GM18502 (cell line): ENCODE measurements around the gene HOXB7.

Experiments
- ATAC-seq: cut with Tn5 transposase; IDR thresholded peaks from one replicate; pipeline ENCODE4 v1.9.1; 2021; ENCODE audit warnings: mild to moderate bottlenecking; ENCODE audit not compliant: unreplicated experiment, poor library complexity

The HOXB7 gene

DNA sequence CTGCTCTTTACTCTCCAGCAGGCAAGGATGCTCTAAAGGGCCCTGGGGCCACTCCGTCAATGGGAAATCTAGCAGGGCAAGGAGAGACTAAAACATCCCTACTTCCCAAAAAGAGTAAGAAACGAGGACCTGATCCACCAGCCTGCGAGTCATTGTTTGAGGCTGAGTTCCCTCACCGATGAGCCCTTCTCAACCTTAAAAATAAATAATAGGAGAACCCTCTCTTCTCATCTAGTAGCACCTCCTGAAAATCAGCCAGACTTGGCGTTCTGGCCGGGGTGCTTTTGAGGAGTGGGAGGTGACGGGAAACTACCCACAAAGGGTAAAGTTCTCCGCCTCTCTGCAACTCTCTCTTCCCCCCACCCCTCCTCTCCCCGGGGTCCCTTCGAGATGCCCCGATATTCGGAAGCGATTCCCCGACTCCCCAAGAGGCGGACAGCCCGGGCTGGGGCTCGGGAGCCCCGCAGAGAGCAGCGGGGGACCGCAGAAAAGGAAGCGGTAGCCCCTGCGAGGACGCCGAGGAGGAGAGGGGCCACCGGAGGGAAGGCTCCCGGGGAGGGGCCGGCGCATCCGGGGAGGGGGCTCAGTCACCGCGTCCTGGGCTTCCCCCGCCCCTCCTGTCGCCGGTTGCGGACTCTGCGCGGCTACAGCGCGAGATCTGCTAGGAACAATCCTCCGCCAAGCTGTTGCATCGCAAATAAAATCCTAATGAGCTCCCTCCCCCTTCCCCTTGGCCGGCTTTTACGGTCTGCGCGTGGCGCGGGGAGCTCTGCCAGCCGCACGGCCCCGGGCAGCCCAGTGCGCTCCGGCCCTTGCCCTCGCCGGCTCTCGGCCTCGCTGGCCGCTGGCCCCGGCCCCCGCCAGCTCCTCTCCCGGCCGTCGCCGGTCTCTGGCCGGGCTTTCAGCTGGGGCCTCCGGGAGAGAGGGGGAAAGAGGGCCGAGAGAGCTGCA is 14.0 kb upstream of the HOXB7 start:
- ATAC-seq, result no peak

DNA sequence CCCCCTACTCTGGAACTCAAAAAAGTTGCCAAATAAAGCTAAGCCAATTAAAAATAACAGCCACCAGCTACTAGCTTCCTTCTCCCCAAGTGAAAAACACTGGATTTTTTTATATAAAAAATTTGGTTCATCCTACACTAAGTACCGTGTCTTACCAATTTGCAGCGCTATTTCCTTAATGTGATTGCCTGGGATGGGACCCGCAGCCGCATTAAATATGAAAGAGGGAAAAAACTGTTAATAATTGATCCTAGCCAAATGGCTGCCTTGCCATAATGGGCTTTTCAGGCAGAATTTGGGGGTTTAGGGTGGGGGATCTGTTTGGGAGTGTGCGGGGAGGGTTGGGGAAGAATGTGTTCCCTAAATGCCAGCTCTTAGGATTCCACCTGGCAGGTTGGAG is 13.3 kb upstream of the HOXB7 start:
- no peak for ATAC-seq

DNA sequence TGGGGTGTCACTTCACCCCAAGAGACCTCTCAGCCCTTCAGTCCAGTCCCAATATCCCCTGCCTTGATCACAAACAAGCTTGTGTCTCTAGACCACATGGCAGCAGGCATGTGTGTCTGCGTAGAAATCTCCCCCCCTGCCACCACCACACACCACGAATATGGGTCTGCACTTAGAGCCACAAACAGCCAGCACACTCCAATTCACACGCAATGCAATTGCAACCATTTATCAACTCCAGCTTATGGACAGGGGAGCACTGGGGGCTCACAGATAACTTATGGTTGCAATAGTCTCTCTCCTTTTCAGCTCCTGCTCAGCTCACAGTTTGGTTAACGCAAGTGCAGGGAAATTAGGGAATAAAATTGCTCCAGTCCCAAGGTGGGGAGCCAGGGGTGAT is 12.8 kb upstream of the HOXB7 start:
- no peak for ATAC-seq

DNA sequence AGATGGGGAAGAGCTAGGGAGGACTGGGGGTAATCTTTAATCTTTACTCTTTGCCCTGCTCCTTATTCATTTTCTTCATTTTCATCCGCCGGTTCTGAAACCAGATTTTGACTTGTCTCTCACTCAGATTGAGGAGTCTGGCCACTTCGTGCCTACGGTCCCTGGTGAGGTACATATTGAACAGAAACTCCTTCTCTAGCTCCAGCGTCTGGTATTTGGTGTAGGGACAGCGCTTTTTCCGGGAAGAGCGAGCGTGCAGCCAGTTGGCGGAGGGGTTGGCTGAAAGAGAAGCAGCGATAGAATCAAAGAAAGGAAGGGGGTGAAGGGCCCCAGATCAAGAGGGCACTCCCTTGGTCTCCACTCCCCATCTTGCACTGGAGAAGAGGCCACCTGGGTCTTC is 12.0 kb upstream of the HOXB7 start:
- no peak for ATAC-seq

DNA sequence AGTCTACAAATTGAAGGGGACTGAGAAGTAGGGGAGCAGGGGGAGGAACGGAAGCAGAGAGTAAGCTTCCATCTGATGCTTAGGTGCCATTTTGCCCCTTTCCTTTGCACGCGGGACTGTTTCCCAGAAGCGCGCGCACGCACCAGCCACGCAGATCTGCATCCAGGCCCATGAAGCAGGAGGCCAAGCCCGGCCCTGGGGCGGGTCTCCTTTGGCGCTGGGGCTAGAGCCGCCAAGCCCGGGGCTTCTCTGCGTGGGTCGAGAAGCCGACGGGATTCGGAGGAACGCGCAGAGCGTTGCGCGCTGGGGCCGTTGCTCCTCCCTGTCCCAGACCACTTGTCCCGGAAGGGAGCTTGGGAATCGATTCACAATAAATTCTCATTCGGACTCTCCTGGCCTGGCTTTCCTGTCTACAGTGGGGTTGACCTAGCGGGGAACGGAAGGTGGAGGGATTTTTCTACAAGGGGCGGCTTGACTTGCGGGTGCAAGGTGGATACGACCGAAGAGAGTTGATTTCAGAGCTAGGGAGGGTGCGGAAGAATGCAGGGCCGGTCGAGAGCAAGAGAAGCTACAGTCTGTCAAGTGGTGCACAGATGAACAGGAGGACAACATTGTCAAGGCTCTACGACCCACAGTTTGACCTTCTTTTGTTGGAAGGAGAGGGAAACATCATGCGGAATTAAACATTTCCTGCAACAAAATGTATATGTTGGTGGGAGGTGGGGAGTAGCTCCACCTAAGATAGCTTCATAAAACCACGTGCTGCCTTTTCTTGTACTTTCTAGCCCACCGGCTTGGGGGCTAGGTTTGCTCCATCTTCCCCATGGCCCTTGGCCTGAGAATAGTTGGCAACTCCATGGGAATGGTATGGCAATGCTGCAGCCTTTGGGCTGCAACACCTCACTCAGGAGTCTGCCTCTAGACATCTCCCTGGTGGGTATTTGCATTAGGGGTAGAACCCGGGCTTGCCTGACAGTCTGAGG is 10.9 kb upstream of the HOXB7 start:
- no peak for ATAC-seq

DNA sequence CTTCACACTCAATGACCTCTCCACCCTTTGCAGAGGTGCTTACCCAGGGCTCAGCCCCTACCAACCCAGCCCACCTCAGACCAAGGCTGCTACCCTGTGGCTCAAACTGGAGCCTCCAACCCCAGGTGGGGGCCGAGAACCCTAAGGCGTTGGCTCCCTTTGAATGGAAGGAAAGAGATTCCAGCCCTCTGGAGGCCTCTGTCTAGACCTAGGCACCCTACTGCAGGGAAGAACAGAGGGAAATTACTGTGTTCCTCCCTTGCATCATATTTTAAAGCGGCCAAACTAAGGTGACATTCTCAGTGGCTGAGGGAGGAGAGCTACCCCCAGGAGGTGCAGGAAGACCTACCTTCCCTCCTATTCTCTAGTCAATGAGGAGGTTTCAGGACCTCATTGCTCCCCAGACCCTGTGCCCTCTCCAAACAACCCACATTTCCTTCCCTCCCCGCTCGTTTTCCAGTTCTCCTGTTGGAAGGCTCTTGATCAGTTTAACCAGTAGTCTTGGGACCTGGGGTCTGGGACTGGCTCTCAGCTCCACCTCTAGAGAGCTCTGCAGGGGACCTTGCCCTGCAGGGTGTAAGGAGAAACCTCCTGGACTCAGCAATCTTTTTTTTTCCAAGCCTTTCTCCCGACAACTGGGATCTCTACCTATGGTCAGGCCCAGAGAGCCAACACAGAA is 9.8 kb upstream of the HOXB7 start:
- ATAC-seq, result no peak

DNA sequence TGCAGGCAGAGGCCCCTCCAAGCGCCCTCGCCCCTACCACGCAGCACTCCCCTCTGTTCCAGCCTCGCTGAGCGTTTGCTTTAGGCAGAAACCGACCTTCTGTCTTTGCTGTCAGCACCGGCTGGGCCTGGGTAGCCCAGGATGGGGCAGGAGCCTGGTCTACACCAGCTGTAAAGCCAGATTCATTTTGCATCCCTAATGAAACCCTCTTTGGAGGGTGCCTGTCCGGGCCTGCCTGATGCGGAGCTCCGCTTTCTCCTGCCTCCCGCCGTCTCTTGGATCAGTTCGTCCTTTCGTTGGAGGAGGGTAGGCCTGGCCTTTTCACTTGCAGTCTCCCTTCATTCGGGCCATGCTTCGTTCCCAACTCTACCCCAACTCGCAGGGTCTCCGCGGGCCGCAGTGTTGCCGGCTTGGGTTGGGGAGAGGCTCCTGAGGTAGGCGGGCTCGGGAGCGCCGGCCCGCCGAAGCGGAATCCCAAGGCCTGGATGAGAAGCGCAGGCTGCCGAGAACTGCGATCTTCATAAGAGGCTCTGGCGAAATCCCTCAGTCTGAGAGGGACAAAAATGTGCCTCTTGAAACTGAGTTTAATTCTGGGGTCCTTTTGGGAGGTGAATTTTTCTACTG is 9.1 kb upstream of the HOXB7 start:
- no peak for ATAC-seq

DNA sequence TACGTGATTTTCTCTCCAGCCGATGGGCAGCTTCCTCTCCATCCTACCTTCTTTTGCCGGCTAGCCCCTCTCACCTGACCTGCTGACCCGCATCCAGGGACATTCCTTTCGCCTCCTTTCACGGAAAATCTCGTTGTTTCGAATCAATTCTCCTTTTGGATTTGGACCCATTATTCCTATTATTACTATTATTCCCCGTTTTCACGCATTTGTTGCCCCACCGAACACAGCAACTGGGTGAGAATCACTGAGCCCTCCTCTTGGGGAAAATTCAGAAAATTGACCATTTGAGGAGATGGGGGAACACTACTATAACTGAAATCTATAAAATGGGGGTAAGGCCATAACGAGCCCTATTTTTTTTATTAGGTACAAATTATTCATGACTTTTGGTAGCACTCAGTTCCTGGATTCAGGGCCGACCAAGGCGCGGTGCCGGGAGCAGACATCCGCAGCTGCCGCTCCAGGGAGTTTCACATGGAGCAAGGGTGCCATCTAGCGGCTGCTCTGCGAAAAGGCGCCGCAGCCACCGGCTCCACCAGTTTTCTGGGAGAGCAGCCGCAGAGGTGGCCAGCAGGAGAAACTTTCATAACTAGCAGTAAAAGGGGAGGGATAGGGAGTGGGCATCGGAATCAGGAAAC is 7.6 kb upstream of the HOXB7 start:
- no peak for ATAC-seq

DNA sequence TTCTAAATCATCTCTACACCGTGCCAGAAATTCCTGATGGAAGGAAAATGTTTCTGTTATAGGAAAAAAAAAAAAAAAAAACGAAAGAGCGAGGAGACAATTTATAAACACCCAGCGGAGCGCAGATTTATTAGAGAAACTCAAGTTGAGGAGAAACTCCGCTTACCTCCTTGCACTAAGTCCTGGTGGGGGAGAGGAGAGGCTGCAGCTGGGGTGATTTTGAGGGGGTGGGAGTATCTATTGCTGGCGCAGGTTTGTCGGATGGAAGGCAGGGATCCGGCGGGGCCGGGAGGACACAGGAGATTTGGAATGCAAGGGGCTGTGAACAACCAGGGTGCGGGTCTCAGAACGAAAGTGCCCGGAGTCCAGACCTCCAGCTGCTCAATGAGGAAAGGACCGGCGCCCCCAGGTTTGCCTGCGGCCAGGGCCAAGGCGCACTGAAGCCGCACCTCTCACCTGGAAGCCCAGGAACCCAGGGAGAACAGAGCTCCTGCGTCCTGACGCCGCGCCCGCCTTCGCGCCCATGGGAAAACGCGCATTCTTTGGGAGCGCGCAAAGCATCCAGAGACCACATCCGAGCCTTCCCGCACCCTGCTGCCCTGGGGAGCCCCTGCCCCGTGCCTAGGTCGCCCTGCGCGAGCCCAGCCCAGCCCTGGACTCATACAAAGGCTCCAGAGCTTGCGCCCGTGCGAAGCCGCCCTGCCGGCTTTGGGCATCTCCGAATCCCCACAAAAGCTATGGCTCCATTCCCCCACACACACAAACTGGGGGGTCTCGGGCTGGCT is 6.8 kb upstream of the HOXB7 start:
- ATAC-seq, result no peak

DNA sequence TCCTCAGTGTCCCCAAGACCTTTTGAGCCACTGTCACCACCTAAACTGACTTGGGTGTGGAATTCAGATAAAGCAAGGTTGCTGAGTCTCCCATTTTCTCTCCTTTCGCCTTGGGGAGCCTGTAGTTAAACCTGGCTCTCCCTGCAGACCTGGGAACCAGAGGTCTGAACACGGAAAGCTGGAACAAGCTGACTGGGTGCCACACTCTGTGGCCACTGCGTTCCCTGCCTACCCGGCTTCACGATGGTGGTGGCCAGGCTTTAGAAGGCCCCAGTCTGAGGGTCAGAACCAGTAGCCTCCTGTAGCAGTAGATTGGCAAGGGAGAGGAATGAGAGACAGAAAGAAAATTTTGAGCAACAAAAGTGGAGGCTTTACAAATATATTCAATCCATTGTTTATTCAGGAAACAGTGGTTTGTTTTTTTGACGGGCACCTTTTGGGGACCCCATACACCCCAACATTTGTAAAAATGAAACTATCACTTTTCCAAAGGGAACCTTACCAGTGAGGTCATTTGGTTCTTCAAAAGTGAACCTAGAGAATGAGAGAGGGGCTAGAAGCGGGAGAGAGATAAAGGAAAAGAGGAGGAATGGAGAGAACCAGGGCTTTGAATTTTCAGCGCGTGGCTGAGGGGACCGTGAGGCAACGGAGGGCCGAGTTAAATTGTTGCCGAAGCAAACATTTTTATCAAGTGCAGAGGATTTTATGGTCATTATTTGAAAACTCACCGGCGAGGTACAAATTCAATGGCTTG is 6.1 kb upstream of the HOXB7 start:
- no peak for ATAC-seq

DNA sequence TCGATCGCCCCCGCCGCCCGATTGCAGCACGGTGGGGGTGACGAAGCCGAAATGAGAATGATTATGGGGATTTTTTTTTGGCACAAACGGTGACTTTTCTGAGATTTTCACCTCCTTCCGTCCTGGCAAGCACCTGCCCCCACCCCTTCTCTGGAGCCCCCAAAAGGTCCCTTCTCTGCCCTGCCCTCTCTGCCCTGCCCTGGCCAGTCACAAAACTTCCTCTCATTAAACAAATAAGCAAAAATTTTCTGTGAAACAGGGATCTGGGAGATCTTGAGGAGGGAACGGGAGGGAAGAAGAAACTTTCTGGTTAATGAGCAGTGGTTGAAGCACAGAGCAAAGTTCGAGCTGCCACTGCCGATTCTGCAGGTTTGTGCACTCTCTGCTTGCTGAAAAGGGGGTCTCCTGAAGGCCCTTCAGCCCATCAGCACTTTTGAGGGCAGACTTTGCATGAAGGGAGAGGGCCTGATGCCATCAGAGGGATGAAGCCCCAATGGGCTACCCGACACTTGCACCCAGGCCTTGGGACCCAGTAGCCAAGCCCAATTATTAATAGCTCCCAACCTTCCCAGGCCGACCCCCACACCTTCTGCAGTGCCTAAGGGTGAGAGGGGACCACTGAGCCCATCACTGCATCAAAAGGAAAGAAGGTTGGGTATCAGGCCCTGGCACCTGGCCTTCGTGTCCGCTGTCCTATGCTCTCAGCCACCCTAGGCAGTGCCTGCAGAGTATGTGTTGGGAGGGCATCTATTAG is 5.3 kb upstream of the HOXB7 start:
- ATAC-seq, result no peak

DNA sequence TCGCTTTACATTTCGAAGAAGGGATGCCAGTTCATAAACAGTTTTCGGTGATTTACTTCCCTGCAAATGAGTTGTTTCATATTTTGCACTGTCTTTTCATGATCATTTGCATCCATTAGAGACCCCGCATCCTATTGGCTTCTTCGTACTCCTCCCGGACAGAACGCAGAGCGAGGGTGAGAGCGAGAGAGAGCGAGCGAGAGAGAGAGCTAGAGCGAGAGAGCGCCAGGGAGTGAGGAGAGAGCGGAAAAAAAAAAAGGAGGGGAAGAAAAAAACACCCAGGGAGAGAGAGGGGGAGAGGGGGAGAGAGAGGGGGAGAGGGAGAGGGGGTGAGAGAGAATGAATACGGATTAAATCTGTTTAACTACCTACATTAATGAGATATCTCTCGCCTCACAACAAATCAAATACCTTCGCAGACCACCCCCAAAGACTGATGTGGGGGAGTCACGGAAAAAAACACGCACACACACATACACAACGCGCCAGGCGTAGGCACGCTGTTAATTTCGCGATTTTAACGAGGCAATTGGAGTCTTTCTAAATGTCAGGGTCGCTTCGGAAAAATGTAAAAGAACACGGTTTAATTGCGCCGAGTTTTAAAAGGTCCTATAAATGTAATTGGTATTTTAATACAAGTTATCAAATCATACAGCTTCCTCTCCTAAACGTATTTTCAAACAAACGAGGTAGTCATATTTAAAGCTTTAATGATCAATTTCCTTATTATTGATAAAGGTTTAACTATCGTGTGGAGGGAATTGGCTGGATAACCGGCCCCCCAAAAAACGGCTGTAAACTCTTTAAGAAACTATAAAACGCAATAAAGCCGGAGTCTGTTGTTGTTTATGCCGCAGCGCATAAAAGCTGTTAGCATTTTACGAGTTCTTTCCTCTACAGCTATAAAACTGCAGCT is 4.5 kb upstream of the HOXB7 start, which contains the start of gene HOXB8:
HOXB8 (minus strand) TSS at position 246 of the 916 bp plus-strand sequence. CDS start 588 bp downstream, outside the sequence.
- no peak for ATAC-seq

DNA sequence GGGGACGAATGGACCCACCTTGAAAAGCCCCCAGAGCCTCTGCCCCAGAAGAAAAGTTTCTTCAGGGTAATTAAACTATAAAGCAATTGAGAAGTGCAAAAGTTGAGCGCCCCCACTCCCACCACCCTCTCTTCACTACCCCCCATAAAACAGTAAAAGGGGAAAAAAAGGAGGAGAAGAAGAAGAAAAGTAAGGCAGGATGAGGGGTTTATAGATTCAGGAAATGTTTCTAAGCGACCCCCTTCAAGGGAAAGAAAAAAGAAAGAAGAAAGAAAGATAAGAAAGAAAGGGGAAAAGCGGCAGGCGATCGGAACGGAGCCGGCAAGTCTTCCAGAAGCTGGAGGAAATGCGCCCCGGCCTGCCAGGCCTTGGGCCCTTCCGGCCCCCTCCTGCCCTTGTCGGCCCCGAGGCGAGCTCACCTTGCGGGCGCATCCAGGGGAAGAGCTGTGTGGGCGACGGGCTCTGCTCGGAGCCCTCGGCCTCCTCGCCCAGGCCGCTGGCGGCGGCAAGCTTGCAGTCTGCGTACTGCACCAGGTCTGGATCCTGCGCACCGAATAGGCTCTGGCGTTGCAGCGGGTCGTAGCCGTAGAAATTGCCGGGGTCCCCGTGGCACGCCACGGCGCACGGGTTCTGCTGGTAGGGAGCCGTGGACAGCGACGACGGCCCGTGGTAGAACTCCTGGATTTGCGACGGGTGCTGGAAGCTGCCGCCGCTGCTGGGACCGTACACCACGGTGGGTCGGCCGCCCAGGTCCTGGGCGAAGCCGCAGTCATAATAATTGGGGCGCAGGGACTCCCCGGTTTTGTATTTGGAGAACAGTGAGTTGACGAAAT is 3.3 kb upstream of the HOXB7 start:
- no peak for ATAC-seq

DNA sequence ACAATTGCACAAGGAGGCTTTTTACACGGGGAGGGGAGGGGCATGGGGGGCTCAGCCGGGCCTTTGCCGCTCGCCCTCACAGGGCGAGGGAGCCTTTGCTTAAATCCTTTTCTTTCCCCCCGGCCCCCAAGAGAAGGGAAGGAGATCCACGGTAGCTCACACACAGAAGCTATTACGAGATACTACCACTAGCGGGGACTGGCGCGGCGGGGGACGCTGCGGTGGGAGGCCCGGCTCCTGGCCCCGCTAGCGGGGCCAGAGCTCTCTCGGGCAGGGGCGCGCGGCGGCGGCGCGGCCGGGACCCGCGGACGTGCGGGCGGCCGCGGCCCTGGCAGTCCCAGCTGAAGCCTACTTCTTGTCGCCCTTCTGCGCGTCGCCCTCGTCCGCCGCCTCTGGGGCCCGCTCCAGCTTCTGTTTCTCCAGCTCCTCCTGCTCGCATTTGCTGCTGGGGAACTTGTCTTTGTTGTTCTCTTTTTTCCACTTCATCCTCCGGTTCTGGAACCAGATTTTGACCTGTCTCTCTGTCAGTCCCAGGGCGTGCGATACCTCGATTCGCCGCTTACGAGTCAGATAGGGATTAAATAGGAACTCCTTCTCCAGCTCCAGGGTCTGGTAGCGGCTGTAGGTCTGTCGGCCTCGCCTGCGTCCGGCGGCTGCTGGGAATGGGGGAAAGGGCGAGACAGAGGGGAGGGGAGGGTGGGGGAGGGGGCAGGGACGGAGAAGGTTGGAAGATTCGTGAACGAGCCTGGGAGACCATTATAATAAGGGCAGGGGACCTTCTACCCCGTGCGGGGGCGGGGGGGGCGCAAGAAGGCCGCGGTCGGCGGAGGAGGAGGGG is 2.3 kb upstream of the HOXB7 start:
- ATAC-seq, result peak; percentile 44

DNA sequence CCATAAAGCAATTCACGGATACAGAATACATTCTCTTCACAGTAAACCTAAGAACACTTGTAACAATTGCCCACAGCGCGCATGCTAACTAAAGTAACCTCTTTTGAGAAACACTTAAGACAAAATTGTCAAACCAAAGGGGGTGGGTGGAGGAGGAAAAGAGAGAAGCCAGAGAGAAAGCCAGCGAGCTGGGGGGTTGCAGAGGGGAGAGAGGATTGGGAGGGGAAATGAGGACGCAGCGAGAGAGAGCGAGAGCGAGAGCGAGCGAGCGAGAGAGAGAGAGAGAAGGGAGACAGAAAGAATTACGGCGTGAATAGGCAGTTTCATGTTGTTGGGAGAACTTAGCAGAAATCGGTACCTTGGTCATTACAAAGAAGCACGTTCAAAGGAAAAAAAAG is 1.6 kb upstream of the HOXB7 start:
- no peak for ATAC-seq
